Testis (tissue), 2 donors: ENCODE data around the gene TRMT44.

ENCODE experiments used
- POLR2A ChIP-seq: fragments of 450-650 bp; IDR thresholded peaks from one replicate; pipeline ENCODE4 v1.6.1; 2017; ENCODE audit warnings: antibody characterized with exemption, mild to moderate bottlenecking, moderate library complexity
- TF ChIP-seq, protein P1 (sequence below), 3 experiments: fragments of 450-650 bp in 2 of 3; fragments of 200-600 bp in 1 of 3; sonication (generic) in 1 of 3; IDR thresholded peaks; one replicate each; pipeline ENCODE4 v1.5.1; 2016 to 2019; ENCODE audit warnings: antibody characterized with exemption in 3 of 3, mild to moderate bottlenecking in 2 of 3, moderate library complexity in 1 of 3

DNA sequence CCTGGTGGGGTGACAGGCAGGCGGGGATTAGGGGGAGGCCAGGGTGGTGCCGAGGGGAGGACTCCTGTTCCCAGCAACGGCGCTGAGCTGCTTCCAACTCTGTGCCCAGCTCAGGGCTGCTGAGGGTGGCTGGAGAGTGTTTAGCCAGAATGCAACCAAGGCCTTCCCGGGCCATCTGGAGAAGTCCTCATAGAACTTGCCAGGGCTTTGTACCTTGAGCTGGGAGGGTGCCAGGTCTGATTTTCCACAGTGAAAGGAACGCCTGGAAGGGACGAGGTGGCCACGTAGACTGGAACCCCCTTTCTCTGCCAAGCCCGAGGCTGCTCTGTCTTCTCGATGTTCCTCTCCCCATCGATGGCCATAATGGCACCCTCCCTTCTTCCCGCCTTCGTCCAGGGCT lies 82.6 kb downstream of the TRMT44 start:
- TF ChIP-seq, protein P1, sequence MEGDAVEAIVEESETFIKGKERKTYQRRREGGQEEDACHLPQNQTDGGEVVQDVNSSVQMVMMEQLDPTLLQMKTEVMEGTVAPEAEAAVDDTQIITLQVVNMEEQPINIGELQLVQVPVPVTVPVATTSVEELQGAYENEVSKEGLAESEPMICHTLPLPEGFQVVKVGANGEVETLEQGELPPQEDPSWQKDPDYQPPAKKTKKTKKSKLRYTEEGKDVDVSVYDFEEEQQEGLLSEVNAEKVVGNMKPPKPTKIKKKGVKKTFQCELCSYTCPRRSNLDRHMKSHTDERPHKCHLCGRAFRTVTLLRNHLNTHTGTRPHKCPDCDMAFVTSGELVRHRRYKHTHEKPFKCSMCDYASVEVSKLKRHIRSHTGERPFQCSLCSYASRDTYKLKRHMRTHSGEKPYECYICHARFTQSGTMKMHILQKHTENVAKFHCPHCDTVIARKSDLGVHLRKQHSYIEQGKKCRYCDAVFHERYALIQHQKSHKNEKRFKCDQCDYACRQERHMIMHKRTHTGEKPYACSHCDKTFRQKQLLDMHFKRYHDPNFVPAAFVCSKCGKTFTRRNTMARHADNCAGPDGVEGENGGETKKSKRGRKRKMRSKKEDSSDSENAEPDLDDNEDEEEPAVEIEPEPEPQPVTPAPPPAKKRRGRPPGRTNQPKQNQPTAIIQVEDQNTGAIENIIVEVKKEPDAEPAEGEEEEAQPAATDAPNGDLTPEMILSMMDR (IDR thresholded peaks at IDR 0.05): no peak
- no peak for TF ChIP-seq POLR2A
